ENCODE measurements around the gene SLC36A3.

The SLC36A3 gene

DNA sequence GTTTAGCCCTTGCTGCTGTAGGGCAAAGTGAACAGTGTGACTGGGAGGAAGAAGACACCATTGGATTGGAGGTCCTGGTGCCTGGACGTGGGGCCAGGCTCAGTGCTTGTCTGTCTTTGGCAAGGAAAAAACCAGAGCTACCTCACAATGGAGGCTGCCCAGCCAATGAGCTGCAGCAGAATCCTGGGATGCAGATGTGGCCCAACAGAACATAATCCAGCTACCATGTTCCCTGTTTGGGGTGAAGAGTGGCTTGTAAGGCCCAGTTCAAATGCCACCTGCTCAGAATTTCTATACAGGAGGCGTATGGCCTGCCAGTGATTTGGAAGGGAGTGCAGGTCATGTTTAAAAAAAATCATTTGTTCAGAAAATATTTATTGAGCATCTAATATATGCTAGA is at the start of gene SLC36A3:
TSS of gene SLC36A3 (minus strand) at position 101 of the 400 bp plus-strand sequence. CDS start 412 bp downstream, outside the sequence.
- no peak for DNase-seq (ENCODE audit: low read depth)
- no peak within 1 kb of the TSS for H3K4me3 ChIP-seq (ENCODE audit: control insufficient read depth, low read depth, low read length)
- TF ChIP-seq, protein P1, sequence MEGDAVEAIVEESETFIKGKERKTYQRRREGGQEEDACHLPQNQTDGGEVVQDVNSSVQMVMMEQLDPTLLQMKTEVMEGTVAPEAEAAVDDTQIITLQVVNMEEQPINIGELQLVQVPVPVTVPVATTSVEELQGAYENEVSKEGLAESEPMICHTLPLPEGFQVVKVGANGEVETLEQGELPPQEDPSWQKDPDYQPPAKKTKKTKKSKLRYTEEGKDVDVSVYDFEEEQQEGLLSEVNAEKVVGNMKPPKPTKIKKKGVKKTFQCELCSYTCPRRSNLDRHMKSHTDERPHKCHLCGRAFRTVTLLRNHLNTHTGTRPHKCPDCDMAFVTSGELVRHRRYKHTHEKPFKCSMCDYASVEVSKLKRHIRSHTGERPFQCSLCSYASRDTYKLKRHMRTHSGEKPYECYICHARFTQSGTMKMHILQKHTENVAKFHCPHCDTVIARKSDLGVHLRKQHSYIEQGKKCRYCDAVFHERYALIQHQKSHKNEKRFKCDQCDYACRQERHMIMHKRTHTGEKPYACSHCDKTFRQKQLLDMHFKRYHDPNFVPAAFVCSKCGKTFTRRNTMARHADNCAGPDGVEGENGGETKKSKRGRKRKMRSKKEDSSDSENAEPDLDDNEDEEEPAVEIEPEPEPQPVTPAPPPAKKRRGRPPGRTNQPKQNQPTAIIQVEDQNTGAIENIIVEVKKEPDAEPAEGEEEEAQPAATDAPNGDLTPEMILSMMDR (IDR thresholded peaks at IDR 0.05; ENCODE audit: control insufficient read depth, insufficient read depth, low read depth, low read length, missing control alignments): no peak

DNA sequence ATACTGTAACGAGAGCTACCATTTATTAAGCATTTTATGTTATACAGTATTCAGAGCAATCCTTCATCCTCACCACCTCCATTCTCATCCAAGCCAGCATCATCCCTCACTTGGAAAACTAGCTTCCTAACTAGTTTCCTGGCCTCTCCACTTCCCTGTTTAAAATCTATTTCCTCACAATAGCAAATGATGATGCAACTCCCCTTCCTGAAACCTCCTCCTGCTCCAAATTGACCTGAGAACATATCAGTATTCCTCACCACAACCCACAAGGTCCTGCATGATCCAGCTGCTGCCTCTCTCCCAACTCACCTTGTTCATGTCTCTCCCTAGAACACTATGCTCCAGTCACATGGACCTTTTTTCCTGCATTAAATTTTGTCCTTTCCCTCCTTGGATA is 48.1 kb upstream of the SLC36A3 start:
- TF ChIP-seq, protein P1 (IDR thresholded peaks at IDR 0.05; ENCODE audit: control insufficient read depth, insufficient read depth, low read depth, low read length, missing control alignments): no peak
- DNase-seq (ENCODE audit: low read depth): no peak
- no peak overlapping the region for H3K4me3 ChIP-seq (ENCODE audit: control insufficient read depth, low read depth, low read length)

DNA sequence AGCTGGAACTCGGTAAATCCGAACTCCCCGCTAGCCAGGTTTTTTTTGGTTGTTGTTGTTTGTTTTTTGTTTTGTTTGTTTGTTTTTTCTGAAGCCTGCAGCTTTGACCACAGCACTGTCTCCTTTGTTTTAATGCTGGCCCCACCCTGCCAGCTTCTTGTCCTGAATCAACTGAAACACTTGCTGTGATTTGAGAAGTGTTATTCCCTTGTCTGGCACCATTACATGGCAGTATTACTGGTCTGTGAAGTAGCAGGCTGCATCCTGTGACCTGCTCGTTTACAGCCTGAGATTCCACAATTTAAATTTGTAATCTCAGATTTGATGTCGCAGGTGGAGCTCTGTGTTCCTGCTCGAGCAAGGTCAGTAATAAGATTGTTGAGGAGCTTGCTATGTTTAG is 45.2 kb upstream of the SLC36A3 start:
- TF ChIP-seq, protein P1 (IDR thresholded peaks at IDR 0.05; ENCODE audit: control insufficient read depth, insufficient read depth, low read depth, low read length, missing control alignments): no peak
- no peak overlapping the region for H3K4me3 ChIP-seq (ENCODE audit: control insufficient read depth, low read depth, low read length)
- DNase-seq (ENCODE audit: low read depth): no peak

DNA sequence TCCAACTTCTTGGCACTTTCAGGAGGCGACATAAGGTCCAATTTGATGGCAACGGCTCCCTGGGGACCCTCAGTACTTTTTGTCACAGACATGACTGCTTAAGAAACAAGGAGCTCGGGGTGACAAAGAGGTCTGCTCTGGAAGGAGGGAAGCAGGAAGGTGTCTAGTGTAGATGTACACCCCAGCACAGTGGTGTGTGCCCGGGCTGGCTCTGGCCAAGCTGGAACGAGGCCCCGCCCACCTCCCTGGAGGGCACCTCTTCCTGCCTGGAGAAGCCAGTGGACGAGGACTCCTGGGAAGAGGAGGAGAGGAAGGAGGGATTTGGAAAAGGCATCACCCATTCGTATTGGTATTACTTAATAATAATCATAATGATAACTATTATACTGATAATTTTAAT is 43.8 kb upstream of the SLC36A3 start, which contains the start of gene SLC36A2:
TSS of gene SLC36A2 (minus strand) at position 191 of the 400 bp plus-strand sequence. CDS start at position 92, 99 bp downstream.
- no peak within 1 kb of the TSS for H3K4me3 ChIP-seq (ENCODE audit: control insufficient read depth, low read depth, low read length)
- TF ChIP-seq, protein P1 (IDR thresholded peaks at IDR 0.05; ENCODE audit: control insufficient read depth, insufficient read depth, low read depth, low read length, missing control alignments): no peak
- no peak for DNase-seq (ENCODE audit: low read depth)

DNA sequence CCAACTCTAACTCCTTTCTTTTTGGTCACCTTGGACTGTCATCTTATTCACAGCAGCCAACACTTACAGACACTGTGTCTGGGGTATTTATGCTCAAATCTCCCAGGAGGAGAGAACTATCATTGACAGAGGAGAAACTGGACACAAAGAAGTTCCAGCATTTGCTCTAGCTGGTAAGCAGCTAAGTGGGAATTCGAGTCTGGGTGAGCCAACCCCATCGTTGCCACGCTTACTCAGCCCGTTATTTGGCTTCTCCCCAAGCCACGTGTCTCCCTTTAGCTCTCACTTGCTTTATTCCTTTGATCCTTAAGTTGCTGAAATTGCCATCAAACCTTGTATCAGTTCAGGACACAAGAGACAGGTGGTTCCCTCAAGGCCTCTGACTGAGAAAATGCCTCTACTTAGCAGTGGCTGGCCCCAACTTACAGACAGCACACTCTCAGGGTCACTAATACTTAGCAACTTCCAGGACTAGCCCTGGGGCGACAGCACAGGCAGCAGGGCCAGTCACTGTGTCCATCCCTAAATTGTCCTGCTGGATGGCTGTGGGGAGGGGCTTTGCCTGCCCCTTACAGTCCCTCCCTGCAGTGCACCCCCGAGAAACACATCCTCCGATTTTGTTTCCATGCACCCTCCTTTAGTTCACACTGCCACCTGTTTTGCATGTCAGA is 42.4 kb upstream of the SLC36A3 start:
- H3K4me3 ChIP-seq (ENCODE audit: control insufficient read depth, low read depth, low read length): no peak overlapping the region
- TF ChIP-seq, protein P1 (IDR thresholded peaks at IDR 0.05; ENCODE audit: control insufficient read depth, insufficient read depth, low read depth, low read length, missing control alignments): no peak
- no peak for DNase-seq (ENCODE audit: low read depth)

DNA sequence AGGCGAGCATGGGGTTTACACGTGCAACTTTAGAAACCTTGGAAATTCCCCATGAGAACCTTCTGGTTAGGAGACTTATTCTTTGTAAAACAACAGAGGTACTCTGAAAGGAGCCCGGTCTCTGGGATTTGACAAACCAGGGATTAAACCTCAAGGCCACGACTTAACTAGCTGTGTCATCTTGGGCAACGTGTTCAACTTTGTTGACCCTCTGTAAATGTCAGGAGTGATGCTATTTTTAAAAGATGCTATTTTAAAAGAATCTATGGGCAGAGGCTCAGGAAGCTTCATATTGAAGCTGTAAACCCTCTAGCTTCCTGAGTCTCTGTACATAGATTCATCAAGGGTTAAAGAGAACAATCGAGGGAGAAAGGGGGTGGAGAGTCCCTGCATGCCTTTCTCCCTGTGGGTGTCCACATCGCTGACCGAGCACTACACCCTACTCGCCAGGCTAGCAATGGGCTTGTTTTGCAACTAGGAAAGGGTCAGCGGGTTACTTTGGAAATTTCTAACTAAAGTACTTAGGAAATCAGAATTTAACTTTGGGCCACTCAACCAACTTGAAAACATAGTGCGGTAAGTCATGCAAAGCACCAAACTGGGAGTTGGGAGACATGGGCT is 41.7 kb upstream of the SLC36A3 start:
- TF ChIP-seq, protein P1 (IDR thresholded peaks at IDR 0.05; ENCODE audit: control insufficient read depth, insufficient read depth, low read depth, low read length, missing control alignments): no peak
- no peak for DNase-seq (ENCODE audit: low read depth)
- no peak overlapping the region for H3K4me3 ChIP-seq (ENCODE audit: control insufficient read depth, low read depth, low read length)
